Measurements from ENCODE around the gene TGM2. TPM values are rescaled to one million over a fixed set of nuclear protein-coding genes. Genes with fewer than 3 reads are reported as not detected.

TGM2 gene
- total and polyA plus RNA-seq, 2 experiments from 2014 or later = 119 to 275 TPM

DNA sequence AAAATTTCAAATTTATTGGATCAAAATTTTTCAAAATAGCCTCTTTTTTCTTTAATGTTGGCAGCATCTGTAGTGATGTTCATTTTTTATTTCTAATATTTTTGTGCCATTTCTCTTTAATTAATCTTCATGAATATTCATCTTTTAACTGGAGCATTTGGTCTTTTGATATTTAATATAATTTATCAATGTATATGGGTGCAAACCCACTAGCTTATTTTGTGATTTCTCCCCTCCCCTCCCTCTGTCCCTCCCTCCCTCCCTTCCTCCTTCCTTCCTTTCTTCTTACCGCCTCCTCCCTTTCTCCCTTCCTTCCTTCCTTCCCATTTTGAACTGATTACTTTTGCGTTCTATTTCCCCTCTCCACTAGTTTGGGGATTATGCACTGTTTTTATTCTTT lies 49.2 kb downstream of the TGM2 start:
- no peak for TF ChIP-seq CTCF (IDR thresholded peaks at IDR 0.05; ENCODE audit: low read depth, low read length)
- H3K27ac ChIP-seq = no peak overlapping the region
- H3K4me1 ChIP-seq (ENCODE audit: low read depth) = peaks cover 19% of the 10 kb centered on the region
- H3K9me3 ChIP-seq (ENCODE audit: low read depth) = no peaks in the 10 kb centered on the region
- no peaks in the 10 kb centered on the region for H3K27me3 ChIP-seq
- no peak for DNase-seq (ENCODE audit: low read depth in 1 of 2, low spot score in 1 of 2)
- H3K4me3 ChIP-seq = no peak overlapping the region
- no peaks in the 10 kb centered on the region for H3K36me3 ChIP-seq

- no peaks in the 10 kb centered on the region for H3K27me3 ChIP-seq
- no peaks in the 10 kb centered on the region for H3K36me3 ChIP-seq
- no peak for DNase-seq (ENCODE audit: low read depth in 1 of 2, low spot score in 1 of 2)
- H3K4me3 ChIP-seq = no peak overlapping the region
- H3K27ac ChIP-seq = no peak overlapping the region
- TF ChIP-seq CTCF (IDR thresholded peaks at IDR 0.05; ENCODE audit: low read depth, low read length) = no peak
- H3K9me3 ChIP-seq (ENCODE audit: low read depth) = no peaks in the 10 kb centered on the region
- peaks cover 26% of the 10 kb centered on the region for H3K4me1 ChIP-seq (ENCODE audit: low read depth)
These were observed 49.9 kb downstream of the TGM2 start for GRCh38 chr20:38115205-38115604.

DNA sequence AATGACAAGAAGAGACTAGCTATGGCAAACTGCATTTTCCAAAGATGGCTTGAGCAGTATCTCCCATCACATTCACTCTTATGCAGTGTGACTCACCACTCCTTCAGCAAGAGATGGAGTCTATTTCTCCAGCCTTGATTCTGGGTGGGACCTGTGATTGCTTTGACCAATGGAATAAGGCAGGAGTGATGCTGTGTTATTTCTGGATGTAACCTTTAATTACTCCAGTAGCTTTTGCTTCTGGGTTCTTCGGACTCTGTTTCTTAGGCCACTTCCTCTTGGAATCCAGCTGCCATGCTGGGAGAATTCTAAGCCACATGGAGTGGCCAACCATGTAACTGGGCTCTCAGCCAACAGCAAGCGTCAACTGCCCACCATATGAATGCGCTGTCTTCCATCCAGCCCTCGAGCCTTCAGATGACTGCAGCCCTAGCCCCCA lies 50.7 kb downstream of the TGM2 start:
- Histone ChIP-seq H3K36me3 (no peaks in the 10 kb centered on the region), H3K9me3 (ENCODE audit: low read depth) (no peaks in the 10 kb centered on the region), H3K4me1 (ENCODE audit: low read depth) (peaks cover 33% of the 10 kb centered on the region), H3K27me3 (no peaks in the 10 kb centered on the region), H3K4me3 (no peak overlapping the region), H3K27ac (no peak overlapping the region)
- TF ChIP-seq CTCF (IDR thresholded peaks at IDR 0.05; ENCODE audit: low read depth, low read length) = no peak
- DNase-seq (ENCODE audit: low read depth in 1 of 2, low spot score in 1 of 2) = peak in 1 of 2 donors; percentile 61

DNA sequence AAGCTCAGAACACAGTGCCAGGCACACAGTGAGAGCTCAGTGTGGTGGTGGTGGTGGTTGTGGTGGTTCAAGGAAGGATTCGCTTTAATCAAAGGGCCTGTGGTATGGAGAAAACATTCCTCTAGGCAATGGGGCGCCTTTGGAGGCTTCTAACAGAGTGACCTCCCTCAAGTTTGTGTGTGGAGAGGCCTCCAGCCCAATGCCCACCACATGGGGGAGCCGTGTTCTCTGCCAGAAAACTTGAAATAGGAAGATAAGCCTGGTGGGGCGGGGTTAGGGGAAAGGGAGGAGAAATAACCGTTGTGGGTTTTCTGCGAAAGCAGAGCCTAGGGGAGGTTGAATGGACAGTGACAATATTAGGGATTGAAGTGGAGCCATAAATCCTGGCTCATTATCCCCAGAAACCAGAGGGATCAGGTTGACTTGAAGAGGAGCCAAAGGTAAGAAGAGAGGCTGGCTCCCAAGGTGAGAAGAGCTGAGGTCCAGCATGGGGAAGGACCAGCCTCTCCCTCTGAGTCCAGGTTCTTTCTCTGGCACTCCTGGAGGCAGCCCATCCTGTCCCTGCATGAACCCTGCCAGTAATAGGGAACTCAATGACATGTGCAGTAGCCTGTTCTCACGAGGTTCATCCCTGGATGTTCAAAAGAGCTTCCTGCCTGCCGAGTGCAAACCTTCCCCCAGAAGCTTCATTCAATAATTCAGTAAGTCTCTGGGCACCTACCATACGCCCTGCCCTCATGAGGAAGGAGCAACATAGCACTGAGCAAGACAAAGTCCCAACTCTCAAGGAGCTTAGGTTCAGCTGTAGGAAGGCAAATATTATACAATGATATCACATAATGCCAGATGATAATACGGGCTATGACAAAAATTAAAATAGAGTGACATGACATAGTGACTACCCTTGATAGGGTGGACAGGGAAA lies 51.4 kb downstream of the TGM2 start:
- DNase-seq (ENCODE audit: low read depth in 1 of 2, low spot score in 1 of 2) = peak; percentile 42 to 57

DNA sequence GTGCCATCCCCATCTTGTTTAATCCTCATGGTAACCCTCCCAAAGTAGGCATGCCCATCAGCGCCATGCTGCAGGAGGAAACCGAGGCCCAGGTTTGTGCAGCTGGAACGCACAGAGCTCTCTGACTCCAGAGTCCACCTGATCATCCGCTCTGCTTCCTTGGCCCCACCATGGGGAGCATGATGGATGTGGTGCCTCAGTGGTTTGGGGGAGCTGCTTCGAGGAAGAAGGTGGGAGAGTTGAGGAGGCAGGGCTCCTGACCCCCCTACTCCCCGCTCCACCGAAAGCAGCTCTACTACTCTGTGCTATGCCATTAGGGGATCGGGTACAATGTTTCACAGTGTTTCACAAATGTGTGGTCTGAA lies 52.2 kb downstream of the TGM2 start:
- DNase-seq (ENCODE audit: low read depth in 1 of 2, low spot score in 1 of 2) = no peak
- no peaks in the 10 kb centered on the region for H3K36me3 ChIP-seq
- no peak overlapping the region for H3K4me3 ChIP-seq
- no peak for TF ChIP-seq CTCF (IDR thresholded peaks at IDR 0.05; ENCODE audit: low read depth, low read length)
- no peaks in the 10 kb centered on the region for H3K9me3 ChIP-seq (ENCODE audit: low read depth)
- peaks cover 46% of the 10 kb centered on the region for H3K4me1 ChIP-seq (ENCODE audit: low read depth)
- no peaks in the 10 kb centered on the region for H3K27me3 ChIP-seq
- peak overlapping the region; percentile 2 for H3K27ac ChIP-seq

More for the DNA sequence above, 51.4 kb downstream of the TGM2 start:
- no peaks in the 10 kb centered on the region for H3K27me3 ChIP-seq
- no peaks in the 10 kb centered on the region for H3K36me3 ChIP-seq
- peaks cover 40% of the 10 kb centered on the region for H3K4me1 ChIP-seq (ENCODE audit: low read depth)
- TF ChIP-seq CTCF (IDR thresholded peaks at IDR 0.05; ENCODE audit: low read depth, low read length) = peak; percentile 41
- H3K4me3 ChIP-seq = no peak overlapping the region
- H3K27ac ChIP-seq = no peak overlapping the region
- H3K9me3 ChIP-seq (ENCODE audit: low read depth) = no peaks in the 10 kb centered on the region

All from cardiac muscle cell (in vitro differentiated cells and primary cell).